H1 (cell line): ENCODE measurements around the gene OR4P4. TPM values are rescaled to one million over a fixed set of nuclear protein-coding genes. Genes with fewer than 3 reads are reported as not detected.

ENCODE experiments used
- CBX5 ChIP-seq: fragments of 300-800, 300-1000 bp; sonication (generic); IDR thresholded peaks from 2 replicates; pipeline ENCODE4 v1.7.1; 2016; ENCODE audit warnings: antibody characterized with exemption, low read length, low read depth
- CBX8 ChIP-seq: fragments of 300-800, 300-1000 bp; sonication (generic); IDR thresholded peaks from 2 replicates; pipeline ENCODE4 v1.7.1; 2016; ENCODE audit warnings: low read depth, low read length, borderline replicate concordance
- CEBPB ChIP-seq: IDR thresholded peaks from 2 replicates; pipeline ENCODE4 v1.6.1; 2012; ENCODE audit warnings: low read depth, low read length
- CHD2 ChIP-seq: IDR thresholded peaks from 2 replicates; pipeline ENCODE4 v1.6.1; 2012; ENCODE audit warnings: low read length, improper control_type of control experiment
- POLR2A ChIP-seq, 2 experiments: IDR thresholded peaks; 1 replicate in 1 of 2; 2 replicates in 1 of 2; pipeline ENCODE4 v1.6.1; 2011; ENCODE audit warnings: low read depth in 2 of 2, low read length in 2 of 2, mild to moderate bottlenecking in 2 of 2; ENCODE audit errors: control extremely low read depth in 1 of 2
- RBBP5 ChIP-seq: IDR thresholded peaks from 2 replicates; pipeline ENCODE4 v1.7.1; 2012; ENCODE audit warnings: low read depth, mild to moderate bottlenecking, inconsistent platforms, low read length, moderate library complexity, borderline replicate concordance
- SIN3A ChIP-seq, 2 experiments: IDR thresholded peaks in 1 of 2; conservative IDR thresholded peaks in 1 of 2; 2 replicates each; pipeline ENCODE4 v1.6.1; 2011 to 2012; ENCODE audit warnings: low read length in 2 of 2, improper control_type of control experiment in 1 of 2, low read depth in 1 of 2, mild to moderate bottlenecking in 1 of 2
- polyA plus RNA-seq, 7 experiments: library from polyadenylated mRNA; depleted of rRNA in 3 of 7; stranded (reverse) in 5 of 7; unstranded in 2 of 7; fragments of >200 nt in 5 of 7; fragments of 200-250 nt in 2 of 7; gene quantifications; 1 replicate in 5 of 7; 2 replicates in 1 of 7; 4 replicates in 1 of 7; pipeline versions ENCODE4 v1.2.1 to v1.2.3, GENCODE V29; 2011 to 2013; ENCODE audit warnings: missing spikeins in 2 of 7, mixed read lengths in 2 of 7
- total RNA-seq: library from RNA; stranded (reverse); fragmentation: NEBNext Ultra II Directional; extraction: Animal tissue kit (Norgen Biotek cat#: 25700); gene quantifications from 2 replicates; pipeline ENCODE4 v1.2.1, GENCODE V29; 2021

OR4P4 gene
- total and polyA plus RNA-seq, 2 of the 8 experiments (the other 6 are each of a cell fraction or from before 2014, with no cell fraction given): not detected

GRCh38 chr11:55673860-55674259 lies 38.9 kb downstream of the OR4P4 start (continued):
- TF ChIP-seq CBX5 (no peak), CHD2 (no peak), CBX8 (no peak), RBBP5 (no peak), SIN3A (conservative IDR thresholded peaks at IDR 0.05 in 1 of 2, IDR thresholded peaks at IDR 0.05 in 1 of 2; ENCODE audit: low read depth in 1 of 2, low read length in 2 of 2) (no peak), POLR2A (IDR thresholded peaks at IDR 0.05; ENCODE audit: control extremely low read depth in 1 of 2, low read depth in 2 of 2, low read length in 2 of 2) (no peak), CEBPB (no peak)
- TF ChIP-seq, all 59 proteins: peak for 0

Other genes with a start within 250 kb of the OR4P4 start
- not detected in 2 replicates for gene OR4C15, start 80.6 kb upstream of the OR4P4 start, total RNA-seq
- not detected in 2 replicates for gene OR4C15, start 80.6 kb upstream of the OR4P4 start, polyA plus RNA-seq (2011; rRNA removed)
- gene OR4C16, start 63.0 kb upstream of the OR4P4 start, total RNA-seq: not detected in 2 replicates
- not detected in 2 replicates for gene OR4C16, start 63.0 kb upstream of the OR4P4 start, polyA plus RNA-seq (2011; rRNA removed)
- gene OR4C11, start 27.5 kb upstream of the OR4P4 start, total RNA-seq: not detected in 2 replicates
- not detected in 2 replicates for gene OR4C11, start 27.5 kb upstream of the OR4P4 start, polyA plus RNA-seq (2011; rRNA removed)
- not detected in 2 replicates for gene OR4S2, start 13.2 kb downstream of the OR4P4 start, total RNA-seq
- not detected in 2 replicates for gene OR4S2, start 13.2 kb downstream of the OR4P4 start, polyA plus RNA-seq (2011; rRNA removed)
- not detected in 2 replicates for gene OR4C6, start 27.1 kb downstream of the OR4P4 start, total RNA-seq
- gene OR4C6, start 27.1 kb downstream of the OR4P4 start, polyA plus RNA-seq (2011; rRNA removed): not detected in 2 replicates
- not detected in 2 replicates for gene OR5D13, start 138.3 kb downstream of the OR4P4 start, total RNA-seq
- gene OR5D13, start 138.3 kb downstream of the OR4P4 start, polyA plus RNA-seq (2011; rRNA removed): not detected in 2 replicates
- gene OR5D14, start 160.4 kb downstream of the OR4P4 start, total RNA-seq: not detected in 2 replicates
- gene OR5D14, start 160.4 kb downstream of the OR4P4 start, polyA plus RNA-seq (2011; rRNA removed): not detected in 2 replicates
- gene OR5L1, start 176.3 kb downstream of the OR4P4 start, total RNA-seq: not detected in 2 replicates
- not detected in 2 replicates for gene OR5L1, start 176.3 kb downstream of the OR4P4 start, polyA plus RNA-seq (2011; rRNA removed)
- gene OR5D18, start 184.5 kb downstream of the OR4P4 start, total RNA-seq: not detected in 2 replicates
- gene OR5D18, start 184.5 kb downstream of the OR4P4 start, polyA plus RNA-seq (2011; rRNA removed): not detected in 2 replicates
- gene OR5L2, start 192.1 kb downstream of the OR4P4 start, total RNA-seq: not detected in 2 replicates
- gene OR5L2, start 192.1 kb downstream of the OR4P4 start, polyA plus RNA-seq (2011; rRNA removed): not detected in 2 replicates
- gene OR5D16, start 203.6 kb downstream of the OR4P4 start, total RNA-seq: not detected in 2 replicates
- not detected in 2 replicates for gene OR5D16, start 203.6 kb downstream of the OR4P4 start, polyA plus RNA-seq (2011; rRNA removed)
- not detected in 2 replicates for gene TRIM51, start 248.2 kb downstream of the OR4P4 start, total RNA-seq
- not detected in 2 replicates for gene TRIM51, start 248.2 kb downstream of the OR4P4 start, polyA plus RNA-seq (2011; rRNA removed)